Measurements from ENCODE around the gene XKR7.

Gene XKR7

DNA sequence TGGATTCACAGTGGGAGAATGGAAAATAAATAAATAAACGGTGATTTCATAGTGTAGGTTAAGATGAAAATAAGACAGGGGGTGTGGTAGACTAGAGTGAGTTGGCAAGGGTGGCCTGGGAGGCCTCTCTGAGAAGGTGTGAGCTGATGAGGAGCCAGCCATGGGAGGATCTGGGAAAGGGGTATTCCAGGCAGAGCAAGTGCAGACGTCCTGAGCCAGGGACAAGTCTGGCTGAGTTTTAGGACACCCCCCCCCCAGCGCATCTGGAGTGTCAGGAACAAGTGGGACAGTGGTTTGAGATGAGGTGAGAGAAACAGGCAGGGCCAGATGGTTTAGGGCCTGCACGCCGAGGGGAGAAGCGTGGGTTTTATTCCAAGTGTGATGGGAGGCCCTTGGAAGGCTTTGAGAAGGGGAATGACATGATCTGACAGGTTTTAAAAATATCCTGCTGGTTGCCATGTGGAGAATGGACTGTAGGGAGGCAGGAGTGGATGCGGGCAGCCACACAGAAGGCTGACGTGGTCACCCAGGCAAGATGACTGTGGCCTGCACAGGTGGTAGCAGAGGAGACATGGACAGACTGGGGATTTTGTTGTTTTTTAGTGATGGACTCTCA lies 21.2 kb downstream of the XKR7 start:
- no peak for DNase-seq (ENCODE audit: low read depth)
- no peak overlapping the region for H3K4me3 ChIP-seq (replicated peaks; ENCODE audit: low read depth, low read length)
- TF ChIP-seq, protein P1, sequence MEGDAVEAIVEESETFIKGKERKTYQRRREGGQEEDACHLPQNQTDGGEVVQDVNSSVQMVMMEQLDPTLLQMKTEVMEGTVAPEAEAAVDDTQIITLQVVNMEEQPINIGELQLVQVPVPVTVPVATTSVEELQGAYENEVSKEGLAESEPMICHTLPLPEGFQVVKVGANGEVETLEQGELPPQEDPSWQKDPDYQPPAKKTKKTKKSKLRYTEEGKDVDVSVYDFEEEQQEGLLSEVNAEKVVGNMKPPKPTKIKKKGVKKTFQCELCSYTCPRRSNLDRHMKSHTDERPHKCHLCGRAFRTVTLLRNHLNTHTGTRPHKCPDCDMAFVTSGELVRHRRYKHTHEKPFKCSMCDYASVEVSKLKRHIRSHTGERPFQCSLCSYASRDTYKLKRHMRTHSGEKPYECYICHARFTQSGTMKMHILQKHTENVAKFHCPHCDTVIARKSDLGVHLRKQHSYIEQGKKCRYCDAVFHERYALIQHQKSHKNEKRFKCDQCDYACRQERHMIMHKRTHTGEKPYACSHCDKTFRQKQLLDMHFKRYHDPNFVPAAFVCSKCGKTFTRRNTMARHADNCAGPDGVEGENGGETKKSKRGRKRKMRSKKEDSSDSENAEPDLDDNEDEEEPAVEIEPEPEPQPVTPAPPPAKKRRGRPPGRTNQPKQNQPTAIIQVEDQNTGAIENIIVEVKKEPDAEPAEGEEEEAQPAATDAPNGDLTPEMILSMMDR (IDR thresholded peaks at IDR 0.05; ENCODE audit: low read length, missing control alignments), result no peak

DNA sequence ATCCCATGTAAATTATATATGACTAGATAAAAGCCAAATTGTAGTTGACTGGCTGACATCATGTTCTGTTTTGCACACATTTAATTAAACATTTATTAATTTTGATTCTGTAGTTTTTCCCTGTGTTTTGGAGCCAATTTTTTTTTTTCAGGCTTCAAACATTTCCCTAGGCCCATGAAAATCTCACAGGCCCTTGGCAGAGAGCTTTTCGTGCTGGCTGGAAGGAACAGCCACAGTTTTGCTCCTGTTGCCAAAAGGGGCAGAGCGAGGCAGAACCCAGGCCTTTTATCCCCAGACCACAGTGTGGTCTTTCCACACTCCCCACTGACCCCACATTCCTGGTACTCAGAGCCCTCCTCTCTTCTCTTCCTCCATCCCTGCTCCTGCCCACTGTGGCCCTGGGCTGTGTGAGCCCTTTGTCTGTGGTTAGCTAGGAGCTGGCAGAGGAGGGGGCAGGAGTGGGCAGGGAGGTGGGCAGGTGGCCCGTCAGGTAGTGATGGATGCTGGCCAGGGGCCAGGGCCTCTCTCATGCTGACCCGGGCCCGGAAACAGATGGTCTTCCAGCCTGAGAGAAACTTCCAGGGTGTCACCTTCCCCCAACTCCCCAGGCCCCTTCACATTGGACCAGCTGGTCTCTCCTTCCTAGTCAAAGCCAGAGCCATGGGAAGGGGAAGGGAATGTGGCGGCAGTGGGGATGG lies 22.8 kb downstream of the XKR7 start:
- no peak for DNase-seq (ENCODE audit: low read depth)
- TF ChIP-seq, protein P1 (IDR thresholded peaks at IDR 0.05; ENCODE audit: low read length, missing control alignments), result no peak
- H3K4me3 ChIP-seq (replicated peaks; ENCODE audit: low read depth, low read length), result no peak overlapping the region

DNA sequence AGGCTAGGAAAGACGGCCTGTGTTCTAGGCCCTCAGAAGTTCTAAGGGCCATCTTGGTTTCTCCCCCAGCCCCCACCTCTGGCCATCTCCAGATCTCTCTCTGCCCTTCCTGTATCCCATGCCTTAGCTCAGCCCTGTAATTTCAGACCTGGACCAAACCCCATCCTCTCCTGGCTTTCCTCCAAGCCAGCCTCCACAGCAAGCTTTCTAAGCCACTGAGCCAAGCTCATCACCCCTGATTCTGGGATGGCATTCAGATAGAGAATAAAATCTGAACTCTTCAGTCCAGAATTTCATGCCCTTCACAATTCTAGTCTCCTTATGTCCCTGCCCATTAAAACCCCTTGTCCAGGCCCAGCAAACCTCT lies 23.4 kb downstream of the XKR7 start:
- H3K4me3 ChIP-seq (replicated peaks; ENCODE audit: low read depth, low read length), result no peak overlapping the region
- no peak for DNase-seq (ENCODE audit: low read depth)
- TF ChIP-seq, protein P1 (IDR thresholded peaks at IDR 0.05; ENCODE audit: low read length, missing control alignments), result no peak

DNA sequence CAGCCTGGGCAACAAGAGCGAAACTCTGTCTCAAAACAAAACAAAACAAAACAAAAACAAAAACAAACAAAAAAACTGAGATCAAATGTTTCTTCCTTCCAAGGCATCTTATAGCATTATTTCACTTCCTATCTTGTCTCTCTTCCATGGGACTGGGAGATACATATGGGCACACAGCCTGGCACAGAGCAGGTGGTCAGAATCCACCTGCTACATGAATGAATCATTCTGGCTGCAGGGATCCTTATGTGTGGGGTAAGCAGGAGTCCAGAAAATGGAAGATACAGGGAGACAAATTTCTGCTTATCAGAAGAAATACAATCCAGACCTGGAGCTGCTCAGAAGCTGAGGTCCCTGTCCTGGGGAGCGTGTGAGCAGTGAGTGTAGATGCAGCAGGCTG lies 24.1 kb downstream of the XKR7 start:
- DNase-seq (ENCODE audit: low read depth), result no peak
- TF ChIP-seq, protein P1 (IDR thresholded peaks at IDR 0.05; ENCODE audit: low read length, missing control alignments), result no peak
- no peak overlapping the region for H3K4me3 ChIP-seq (replicated peaks; ENCODE audit: low read depth, low read length)

DNA sequence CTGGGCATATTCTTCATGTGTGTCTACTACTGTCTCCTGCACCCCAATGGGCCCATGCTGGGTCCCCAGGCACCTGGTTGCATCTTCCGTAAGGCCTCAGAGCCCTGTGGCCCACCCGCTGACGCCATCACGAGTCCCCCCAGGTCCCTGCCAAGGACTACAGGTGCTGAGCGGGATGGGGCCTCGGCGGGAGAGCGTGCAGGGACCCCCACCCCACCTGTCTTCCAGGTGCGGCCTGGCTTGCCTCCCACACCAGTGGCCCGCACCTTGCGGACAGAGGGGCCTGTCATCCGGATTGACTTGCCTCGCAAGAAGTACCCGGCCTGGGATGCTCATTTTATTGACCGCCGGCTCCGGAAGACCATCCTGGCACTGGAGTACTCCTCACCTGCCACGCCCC lies 29.0 kb downstream of the XKR7 start:
- no peak overlapping the region for H3K4me3 ChIP-seq (replicated peaks; ENCODE audit: low read depth, low read length)
- no peak for DNase-seq (ENCODE audit: low read depth)
- TF ChIP-seq, protein P1 (IDR thresholded peaks at IDR 0.05; ENCODE audit: low read length, missing control alignments), result no peak

DNA sequence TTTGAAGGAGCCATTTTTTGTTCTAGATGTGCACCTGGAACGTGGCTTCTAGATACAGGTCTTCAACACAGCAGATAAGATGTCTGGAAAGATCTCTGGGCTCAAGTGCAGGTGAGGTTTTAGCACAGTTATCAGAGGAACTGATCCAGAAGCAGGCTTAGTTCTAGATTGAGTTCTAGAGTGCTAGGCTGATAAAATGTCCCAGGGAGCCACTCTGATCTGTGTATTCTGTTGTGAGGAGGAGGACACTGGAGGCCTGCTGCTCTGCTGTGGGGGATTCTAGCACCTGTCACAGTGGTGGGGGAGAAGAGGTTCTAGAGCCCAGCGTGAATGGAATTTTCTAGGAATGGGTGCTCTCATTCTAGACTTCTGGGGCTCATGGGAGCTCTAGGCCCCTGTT lies 30.3 kb downstream of the XKR7 start:
- no peak for DNase-seq (ENCODE audit: low read depth)
- H3K4me3 ChIP-seq (replicated peaks; ENCODE audit: low read depth, low read length), result no peak overlapping the region
- TF ChIP-seq, protein P1 (IDR thresholded peaks at IDR 0.05; ENCODE audit: low read length, missing control alignments), result no peak

DNA sequence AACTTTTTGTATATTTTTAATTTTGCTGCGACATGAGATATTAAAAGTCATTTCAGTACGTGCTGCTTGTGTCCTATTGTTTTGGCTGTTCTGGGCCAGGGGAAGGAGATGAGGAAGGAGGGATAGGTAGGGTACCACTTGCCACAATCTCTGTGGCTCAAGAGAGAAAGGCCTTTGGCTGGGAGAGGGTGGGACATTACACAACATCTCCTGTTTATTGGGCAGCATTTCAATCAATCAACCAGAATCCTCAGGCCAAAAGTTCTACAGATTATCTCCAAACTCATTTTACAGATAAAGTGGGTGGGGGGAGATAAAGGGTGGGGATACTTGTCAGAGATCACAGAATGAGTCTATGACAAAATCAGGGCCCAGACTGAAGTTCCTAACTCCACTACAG lies 35.4 kb downstream of the XKR7 start:
- no peak overlapping the region for H3K4me3 ChIP-seq (replicated peaks; ENCODE audit: low read depth, low read length)
- DNase-seq (ENCODE audit: low read depth), result no peak
- TF ChIP-seq, protein P1 (IDR thresholded peaks at IDR 0.05; ENCODE audit: low read length, missing control alignments), result no peak

All from fibroblast of pulmonary artery (primary cell).